NB4 (cell line): ENCODE measurements around the gene PPP1R3G.

ENCODE experiments used
- POLR2A ChIP-seq: IDR thresholded peaks from 2 replicates; pipeline ENCODE4 v1.6.1; 2011; ENCODE audit warnings: mild to moderate bottlenecking; ENCODE audit not compliant: insufficient read length; ENCODE audit errors: extremely low read depth
- TF ChIP-seq, protein P1 (sequence below): IDR thresholded peaks from one replicate; pipeline ENCODE4 v1.5.1; 2012; ENCODE audit warnings: low read depth, low read length

DNA sequence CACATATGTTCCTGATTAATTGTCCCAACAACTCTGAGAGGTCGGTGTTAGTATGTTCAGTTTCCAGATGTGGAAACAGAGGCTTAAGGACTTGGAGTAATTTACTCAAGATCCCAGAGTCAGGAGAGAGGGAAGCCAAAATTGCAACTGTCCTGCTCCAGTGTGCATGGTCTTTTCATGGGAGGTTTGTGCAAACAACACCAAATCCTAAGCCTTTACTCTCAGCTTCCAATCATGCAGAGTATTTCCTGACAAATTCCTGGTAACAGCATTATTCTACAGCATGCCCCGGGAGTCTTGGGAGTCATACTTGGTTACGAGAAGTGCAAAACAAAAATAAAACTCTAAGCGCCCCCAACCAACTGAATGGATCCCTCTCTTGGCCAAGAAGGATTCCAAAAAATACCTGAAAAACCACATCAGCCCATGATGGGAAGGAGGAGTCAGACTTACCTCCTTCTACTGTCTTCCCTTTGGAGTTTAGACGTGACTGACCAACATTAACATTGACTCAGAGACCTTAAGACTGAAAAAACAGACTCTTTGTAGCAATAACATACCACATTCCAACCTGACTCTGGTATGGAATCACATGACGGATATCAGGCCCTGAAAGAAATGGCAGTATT lies 30.8 kb upstream of the PPP1R3G start:
- TF ChIP-seq, protein P1, sequence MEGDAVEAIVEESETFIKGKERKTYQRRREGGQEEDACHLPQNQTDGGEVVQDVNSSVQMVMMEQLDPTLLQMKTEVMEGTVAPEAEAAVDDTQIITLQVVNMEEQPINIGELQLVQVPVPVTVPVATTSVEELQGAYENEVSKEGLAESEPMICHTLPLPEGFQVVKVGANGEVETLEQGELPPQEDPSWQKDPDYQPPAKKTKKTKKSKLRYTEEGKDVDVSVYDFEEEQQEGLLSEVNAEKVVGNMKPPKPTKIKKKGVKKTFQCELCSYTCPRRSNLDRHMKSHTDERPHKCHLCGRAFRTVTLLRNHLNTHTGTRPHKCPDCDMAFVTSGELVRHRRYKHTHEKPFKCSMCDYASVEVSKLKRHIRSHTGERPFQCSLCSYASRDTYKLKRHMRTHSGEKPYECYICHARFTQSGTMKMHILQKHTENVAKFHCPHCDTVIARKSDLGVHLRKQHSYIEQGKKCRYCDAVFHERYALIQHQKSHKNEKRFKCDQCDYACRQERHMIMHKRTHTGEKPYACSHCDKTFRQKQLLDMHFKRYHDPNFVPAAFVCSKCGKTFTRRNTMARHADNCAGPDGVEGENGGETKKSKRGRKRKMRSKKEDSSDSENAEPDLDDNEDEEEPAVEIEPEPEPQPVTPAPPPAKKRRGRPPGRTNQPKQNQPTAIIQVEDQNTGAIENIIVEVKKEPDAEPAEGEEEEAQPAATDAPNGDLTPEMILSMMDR: no peak
- TF ChIP-seq POLR2A: no peak
